Heart left ventricle (tissue), 16 donors: ENCODE data around the gene DIS3L2. TPM values are rescaled to one million over a fixed set of nuclear protein-coding genes. Genes with fewer than 3 reads are reported as not detected.
"Not testable (repeated sequence)": the region's sequence is repeated elsewhere in the genome, so short reads cannot be mapped to it uniquely, and the experiment has no call there.

Experiments
- ATAC-seq, 4 donors: fragments of 200-7000 bp; cut with Tn5 transposase; one replicate each; pipeline ENCODE4 v1.9.1; 2020 to 2022; ENCODE audit warnings: moderate library complexity in 4 of 4, mild to moderate bottlenecking in 3 of 4, moderate number of reproducible peaks in 1 of 4
- DNase-seq, 5 donors: peaks; one replicate each; pipeline ENCODE4 v3.0.0-alpha.2; 2020
- H3K27ac ChIP-seq, 12 donors: fragments of 200-600 bp; sonication (generic) in 4 of 12; one replicate each; pipeline versions ENCODE4 v1.5.0 to v1.8.0; 2016 to 2022; ENCODE audit warnings: mild to moderate bottlenecking in 2 of 12
- H3K27me3 ChIP-seq, 9 donors: fragments of 200-600 bp; sonication (generic) in 2 of 9; one replicate each; pipeline versions ENCODE4 v1.5.1 to v1.8.0; 2016 to 2022; ENCODE audit warnings: mild to moderate bottlenecking in 3 of 9
- H3K36me3 ChIP-seq, 9 donors: fragments of 200-600 bp; sonication (generic) in 2 of 9; one replicate each; pipeline versions ENCODE4 v1.5.0 to v1.8.0; 2018 to 2022; ENCODE audit warnings: mild to moderate bottlenecking in 2 of 9
- H3K4me1 ChIP-seq, 12 donors: fragments of 200-600 bp; sonication (generic) in 4 of 12; one replicate each; pipeline versions ENCODE4 v1.5.0 to v1.8.0; 2016 to 2022; ENCODE audit warnings: mild to moderate bottlenecking in 3 of 12
- H3K4me3 ChIP-seq, 12 donors: fragments of 200-600 bp; sonication (generic) in 4 of 12; one replicate each; pipeline versions ENCODE4 v1.5.0 to v1.8.0; 2017 to 2022; ENCODE audit warnings: mild to moderate bottlenecking in 9 of 12, moderate library complexity in 4 of 12
- H3K9me3 ChIP-seq, 12 donors: fragments of 200-600 bp; sonication (generic) in 4 of 12; one replicate each; pipeline versions ENCODE4 v1.5.0 to v1.8.0; 2016 to 2022; ENCODE audit warnings: mild to moderate bottlenecking in 1 of 12
- POLR2A ChIP-seq, 2 donors: fragments of 450-650 bp; IDR thresholded peaks; one replicate each; pipeline ENCODE4 v1.6.1; 2017; ENCODE audit warnings: antibody characterized with exemption in 2 of 2, mild to moderate bottlenecking in 2 of 2, moderate library complexity in 2 of 2
- WGBS, 4 donors: extraction: QIAGEN DNeasy Blood & Tissue Kit in 2 of 4; methylation state at CpG; one replicate each; pipeline versions ENCODE4 v1.1.5 to v1.1.7; 2013 to 2018; 5-methylcytosine and 5-hydroxymethylcytosine counted together
- intact Hi-C, 10 donors: fragments of 100-400 bp; cut with DNase I; formaldehyde crosslinking; loops; one replicate each; pipeline versions ENCODE4 v1.11.1 to v1.14.2; 2022
- polyA plus RNA-seq, 2 donors: library from polyadenylated mRNA; stranded (reverse); fragments of 200-250 nt; gene quantifications; one replicate each; pipeline ENCODE4 v1.2.3, GENCODE V29; 2013
- total RNA-seq, 9 donors: library from RNA; depleted of rRNA in 2 of 9; stranded (reverse); fragments of >200 nt in 2 of 9; fragmentation: NEBNext Ultra II Directional in 3 of 9; extraction: Animal tissue kit (Norgen Biotek cat#: 25700) in 3 of 9; gene quantifications; one replicate each; pipeline versions ENCODE4 v1.1.0 to v1.2.4, GENCODE V29; 2016 to 2023
- TF ChIP-seq, protein P1 (sequence below), 12 donors: fragments of 200-600 bp; sonication (generic) in 4 of 12; IDR thresholded peaks; one replicate each; pipeline versions ENCODE4 v1.5.0 to v1.8.0; 2018 to 2022; ENCODE audit warnings: antibody characterized with exemption in 12 of 12, mild to moderate bottlenecking in 5 of 12
- donor health status: ischemic (EF 13 %, LVEDD 7.1; RV severe dilation, severe dysfunction).
- donor health status: healthy with polysubstance abuse.
- donor health status: DM: no; HTN: yes; CAD: no.
- donor health status: DM: no; HTN: no; CAD: no.
- donor health status: ischemic (EF 25% LVEDD 6.9; RV normal size, moderate dysfunction).
- donor health status: ischemic (EF 25% LVEDD 5.7; RV mildly dilated, moderate dysfunction).
- donor health status: healthy.
- donor health status: DM: yes; HTN: yes; CAD: no.
- donor health status: ischemic (EF 35%, LVEDD 5.7; RV mildly dilated, moderate dysfunction).
- donor health status: nonischemic (EF 11% LVEDD 7.7; RV severe dilation, severe dysfunction).
- donor health status: DM: yes; HTN: yes; CAD: no.
- donor health status: PGD.
- donor health status: ischemic (EF 29% LVEDD 5.4; RV normal size, mild dysfunction).
- donor health status: nonischemic (EF 23%, LVEDD 6.1; RV moderate dilation, normal function).

DIS3L2 gene
- total and polyA plus RNA-seq, 11 donors = 12.4 to 27.3 (median 21.8) TPM

DNA sequence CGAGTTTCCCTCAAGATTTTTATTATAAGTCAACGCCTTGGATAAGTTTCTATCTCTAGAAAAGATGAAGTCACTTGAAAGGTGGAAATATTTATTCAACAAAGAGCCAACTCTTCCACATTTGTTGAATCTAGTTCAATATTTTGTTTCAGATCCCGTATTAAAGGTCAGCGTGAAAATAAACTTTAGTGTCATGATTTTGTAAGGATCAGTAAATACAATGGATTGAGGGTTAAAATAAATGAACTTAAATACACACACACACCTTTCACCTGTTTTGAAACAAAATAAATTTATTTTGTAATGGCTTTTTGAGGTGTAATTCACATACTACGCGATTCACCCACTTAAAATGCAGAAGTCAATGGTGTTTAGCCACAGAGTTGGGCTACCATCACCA lies 19.3 kb upstream of the DIS3L2 start:
- no peak for ATAC-seq
- no peak for DNase-seq
- TF ChIP-seq, protein P1, sequence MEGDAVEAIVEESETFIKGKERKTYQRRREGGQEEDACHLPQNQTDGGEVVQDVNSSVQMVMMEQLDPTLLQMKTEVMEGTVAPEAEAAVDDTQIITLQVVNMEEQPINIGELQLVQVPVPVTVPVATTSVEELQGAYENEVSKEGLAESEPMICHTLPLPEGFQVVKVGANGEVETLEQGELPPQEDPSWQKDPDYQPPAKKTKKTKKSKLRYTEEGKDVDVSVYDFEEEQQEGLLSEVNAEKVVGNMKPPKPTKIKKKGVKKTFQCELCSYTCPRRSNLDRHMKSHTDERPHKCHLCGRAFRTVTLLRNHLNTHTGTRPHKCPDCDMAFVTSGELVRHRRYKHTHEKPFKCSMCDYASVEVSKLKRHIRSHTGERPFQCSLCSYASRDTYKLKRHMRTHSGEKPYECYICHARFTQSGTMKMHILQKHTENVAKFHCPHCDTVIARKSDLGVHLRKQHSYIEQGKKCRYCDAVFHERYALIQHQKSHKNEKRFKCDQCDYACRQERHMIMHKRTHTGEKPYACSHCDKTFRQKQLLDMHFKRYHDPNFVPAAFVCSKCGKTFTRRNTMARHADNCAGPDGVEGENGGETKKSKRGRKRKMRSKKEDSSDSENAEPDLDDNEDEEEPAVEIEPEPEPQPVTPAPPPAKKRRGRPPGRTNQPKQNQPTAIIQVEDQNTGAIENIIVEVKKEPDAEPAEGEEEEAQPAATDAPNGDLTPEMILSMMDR (IDR thresholded peaks at IDR 0.05) = no peak
- no peak for TF ChIP-seq POLR2A (IDR thresholded peaks at IDR 0.05)
- Histone ChIP-seq H3K4me3 (no peak overlapping the region), H3K27ac (no peak overlapping the region), H3K27me3 (no peaks in the 10 kb centered on the region), H3K36me3 (no peaks in the 10 kb centered on the region), H3K9me3 (no peaks in the 10 kb centered on the region), H3K4me1 (no peaks in the 10 kb centered on the region)
- intact Hi-C loops = no loop called here
- 88 to 95% (median 93%) methylated on average over 6 of the region's 6 CpGs for WGBS, 4 donors

DNA sequence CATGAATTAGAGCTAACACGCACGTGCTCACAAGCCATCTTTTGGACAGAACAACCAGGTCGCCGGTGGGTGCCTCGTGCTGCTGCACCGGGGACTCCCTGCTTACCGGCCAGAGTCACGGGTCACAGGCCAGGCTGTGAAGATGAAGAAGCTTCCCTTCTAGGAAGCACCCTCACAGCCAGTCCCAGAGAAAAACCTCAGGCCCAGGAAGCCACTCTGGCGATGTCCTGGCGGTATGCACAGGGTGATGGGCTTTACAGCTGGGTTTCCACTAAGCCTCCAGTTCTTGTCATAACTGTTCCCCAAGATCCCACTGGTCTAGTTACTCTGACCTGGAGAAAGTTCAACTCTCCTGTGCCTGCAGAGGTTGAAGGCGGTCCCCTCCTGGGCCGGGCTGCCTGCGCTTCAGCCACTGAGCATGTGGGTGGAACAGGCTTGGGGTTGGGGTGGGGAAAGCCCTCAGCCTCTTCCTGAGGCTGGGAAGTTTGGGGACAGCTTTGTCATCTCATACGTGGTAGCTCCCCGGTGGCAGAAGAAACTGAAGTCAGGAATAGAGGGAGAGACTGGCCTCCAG lies 15.2 kb upstream of the DIS3L2 start:
- no peaks in the 10 kb centered on the region for H3K4me1 ChIP-seq
- WGBS, 4 donors = 87 to 92% (median 91%) methylated on average over 15 of the region's 15 CpGs
- H3K36me3 ChIP-seq = no peaks in the 10 kb centered on the region
- H3K4me3 ChIP-seq = no peak overlapping the region
- H3K9me3 ChIP-seq = peaks cover 0 to 3% (median 0%) of the 10 kb centered on the region in 12 donors
- DNase-seq (no peak), ATAC-seq (no peak)
- no peaks in the 10 kb centered on the region for H3K27me3 ChIP-seq
- no peak overlapping the region for H3K27ac ChIP-seq
- TF ChIP-seq POLR2A (IDR thresholded peaks at IDR 0.05) = no peak
- TF ChIP-seq, protein P1 (IDR thresholded peaks at IDR 0.05) = no peak
- intact Hi-C loops = no loop called here

DNA sequence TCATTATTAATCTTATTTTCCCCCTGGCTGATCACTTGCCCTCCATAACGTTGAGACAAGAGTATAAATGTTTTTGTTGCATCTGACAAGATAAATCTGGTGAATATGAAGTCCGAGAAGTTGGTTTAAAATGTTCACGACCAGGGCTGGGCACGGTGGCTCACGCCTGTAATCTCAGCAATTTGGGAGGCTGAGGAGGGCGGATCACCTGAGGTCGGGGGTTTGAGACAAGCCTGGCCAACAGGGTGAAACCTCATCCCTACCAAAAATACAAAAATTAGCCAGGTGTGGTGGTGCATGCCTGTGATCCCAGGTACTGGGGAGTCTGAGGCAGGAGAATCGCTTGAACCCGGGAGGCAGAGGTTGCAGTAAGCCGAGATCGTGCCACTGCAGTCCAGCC lies 14.4 kb upstream of the DIS3L2 start:
- DNase-seq, H3K9me3 ChIP-seq, ATAC-seq, H3K4me3 ChIP-seq, H3K27me3 ChIP-seq, H3K4me1 ChIP-seq, intact Hi-C loops, H3K27ac ChIP-seq, H3K36me3 ChIP-seq: not testable (repeated sequence)
- WGBS, 4 donors = 82 to 91% (median 85%) methylated on average over 11 of the region's 11 CpGs

DNA sequence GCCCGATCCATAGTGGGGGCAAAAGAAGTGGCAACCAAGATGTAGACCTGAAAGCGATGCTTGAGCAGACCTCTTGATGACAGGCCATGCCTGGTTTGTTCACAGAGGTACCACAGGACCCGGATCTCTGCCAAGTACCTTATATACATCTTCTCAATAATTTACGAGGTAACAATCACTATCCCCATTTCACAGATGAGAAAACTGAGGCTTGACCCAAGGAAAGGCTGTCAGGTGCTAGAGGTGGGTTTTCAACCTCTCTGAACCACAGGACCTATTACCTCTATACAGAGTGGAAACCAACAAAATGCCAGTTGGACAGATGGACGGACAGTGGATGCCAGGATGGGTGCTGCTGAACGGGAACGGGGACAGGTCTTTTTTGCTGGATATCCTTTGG lies 13.8 kb upstream of the DIS3L2 start:
- no peaks in the 10 kb centered on the region for H3K36me3 ChIP-seq
- peaks cover 0 to 8% (median 0%) of the 10 kb centered on the region in 12 donors for H3K9me3 ChIP-seq
- no peaks in the 10 kb centered on the region for H3K27me3 ChIP-seq
- H3K4me1 ChIP-seq = no peaks in the 10 kb centered on the region
- ATAC-seq (no peak), DNase-seq (no peak)
- H3K27ac ChIP-seq = no peak overlapping the region
- intact Hi-C loops = no loop called here
- no peak overlapping the region for H3K4me3 ChIP-seq
- no peak for TF ChIP-seq POLR2A (IDR thresholded peaks at IDR 0.05)
- TF ChIP-seq, protein P1 (IDR thresholded peaks at IDR 0.05) = no peak
- 90 to 93% (median 91%) methylated on average over 7 of the region's 7 CpGs for WGBS, 4 donors

DNA sequence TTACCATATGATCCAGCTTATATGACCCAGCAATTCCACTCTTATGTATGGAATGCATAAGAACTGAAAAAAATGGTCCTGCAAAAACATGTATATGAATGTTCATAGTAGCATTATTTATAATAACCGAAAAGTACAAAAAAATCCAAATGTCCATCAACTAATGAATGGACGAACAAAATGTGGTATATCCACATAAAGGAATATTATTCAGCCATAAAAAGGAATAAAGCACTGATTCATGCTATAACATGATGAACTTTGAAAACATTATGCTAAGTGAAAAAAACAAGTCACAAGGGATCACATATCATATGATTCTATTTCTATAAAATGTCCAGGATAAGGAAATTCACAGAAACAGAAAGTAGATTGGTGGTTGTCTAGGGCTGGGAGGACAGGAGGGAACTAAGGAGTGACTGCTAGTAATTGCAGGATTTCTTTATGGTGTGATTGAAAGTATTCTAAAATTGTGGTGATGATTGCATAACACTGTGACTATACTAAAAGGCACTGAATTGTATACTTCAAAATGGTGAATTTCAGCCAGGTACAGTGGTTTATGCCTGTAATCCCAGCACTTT lies 10.0 kb upstream of the DIS3L2 start:
- 62 to 98% (median 95%) methylated on average over 2 of the region's 2 CpGs for WGBS, 4 donors
- ATAC-seq = no peak
- intact Hi-C loops = no loop called here

More for the DNA sequence above, 10.0 kb upstream of the DIS3L2 start:
- Histone ChIP-seq H3K9me3 (peaks cover 0 to 8% (median 0%) of the 10 kb centered on the region in 12 donors), H3K27ac (no peak overlapping the region), H3K4me3 (no peak overlapping the region), H3K4me1 (no peaks in the 10 kb centered on the region), H3K27me3 (no peaks in the 10 kb centered on the region), H3K36me3 (no peaks in the 10 kb centered on the region)
- TF ChIP-seq, protein P1 (IDR thresholded peaks at IDR 0.05) = no peak
- no peak for TF ChIP-seq POLR2A (IDR thresholded peaks at IDR 0.05)
- no peak for DNase-seq
